Sigmoid colon (tissue), 4 donors: ENCODE data around the gene KRT23.

Experiments
- EP300 ChIP-seq, 4 donors: sonication (generic); formaldehyde crosslinking; IDR thresholded peaks; one replicate each; pipeline ENCODE4 v1.6.1; 2017; ENCODE audit warnings: antibody characterized with exemption in 4 of 4
- POLR2A ChIP-seq, 2 donors: fragments of 450-650 bp; IDR thresholded peaks; one replicate each; pipeline ENCODE4 v1.6.1; 2016; ENCODE audit warnings: antibody characterized with exemption in 2 of 2, mild to moderate bottlenecking in 2 of 2, moderate library complexity in 2 of 2
- POLR2AphosphoS5 ChIP-seq, 4 donors: sonication (generic); formaldehyde crosslinking; IDR thresholded peaks; one replicate each; pipeline ENCODE4 v1.6.1; 2017; ENCODE audit warnings: antibody characterized with exemption in 4 of 4
- TF ChIP-seq, protein P1 (sequence below), 4 experiments: fragments of 450-650 bp in 3 of 4; fragments of 200-600 bp in 1 of 4; IDR thresholded peaks; one replicate each; pipeline ENCODE4 v1.5.1; 2016 to 2019; ENCODE audit warnings: antibody characterized with exemption in 4 of 4, mild to moderate bottlenecking in 3 of 4, moderate library complexity in 2 of 4

DNA sequence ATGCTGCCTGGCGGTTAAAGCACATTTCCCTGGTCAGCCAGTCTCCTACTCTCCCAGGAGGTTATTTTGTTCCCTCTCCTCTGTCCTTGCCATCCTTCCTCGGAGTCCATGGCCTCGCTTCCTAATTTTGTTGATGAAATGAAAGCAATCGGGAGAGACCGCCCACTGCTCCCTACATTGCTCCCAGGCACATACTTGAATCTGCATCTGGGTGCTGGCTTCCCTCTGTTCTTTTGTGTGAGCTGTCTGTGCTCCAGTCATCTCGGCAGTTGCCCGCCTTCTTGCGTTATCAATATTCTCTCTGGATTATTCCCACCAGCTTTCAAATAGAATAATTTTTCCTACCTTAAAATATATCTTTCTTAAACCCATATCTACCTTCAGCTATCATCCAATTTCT, 11.1 kb downstream of the KRT23 start:
- TF ChIP-seq, protein P1, sequence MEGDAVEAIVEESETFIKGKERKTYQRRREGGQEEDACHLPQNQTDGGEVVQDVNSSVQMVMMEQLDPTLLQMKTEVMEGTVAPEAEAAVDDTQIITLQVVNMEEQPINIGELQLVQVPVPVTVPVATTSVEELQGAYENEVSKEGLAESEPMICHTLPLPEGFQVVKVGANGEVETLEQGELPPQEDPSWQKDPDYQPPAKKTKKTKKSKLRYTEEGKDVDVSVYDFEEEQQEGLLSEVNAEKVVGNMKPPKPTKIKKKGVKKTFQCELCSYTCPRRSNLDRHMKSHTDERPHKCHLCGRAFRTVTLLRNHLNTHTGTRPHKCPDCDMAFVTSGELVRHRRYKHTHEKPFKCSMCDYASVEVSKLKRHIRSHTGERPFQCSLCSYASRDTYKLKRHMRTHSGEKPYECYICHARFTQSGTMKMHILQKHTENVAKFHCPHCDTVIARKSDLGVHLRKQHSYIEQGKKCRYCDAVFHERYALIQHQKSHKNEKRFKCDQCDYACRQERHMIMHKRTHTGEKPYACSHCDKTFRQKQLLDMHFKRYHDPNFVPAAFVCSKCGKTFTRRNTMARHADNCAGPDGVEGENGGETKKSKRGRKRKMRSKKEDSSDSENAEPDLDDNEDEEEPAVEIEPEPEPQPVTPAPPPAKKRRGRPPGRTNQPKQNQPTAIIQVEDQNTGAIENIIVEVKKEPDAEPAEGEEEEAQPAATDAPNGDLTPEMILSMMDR (IDR thresholded peaks at IDR 0.05) = no peak
- TF ChIP-seq POLR2AphosphoS5 (IDR thresholded peaks at IDR 0.05) (no peak), POLR2A (IDR thresholded peaks at IDR 0.05) (no peak), EP300 (IDR thresholded peaks at IDR 0.05) (no peak)
